ENCODE measurements around the gene FUT7.

Gene FUT7

GRCh38 chr9:137068539-137069507, 36.9 kb upstream of the FUT7 start:
- TF ChIP-seq, protein P1, sequence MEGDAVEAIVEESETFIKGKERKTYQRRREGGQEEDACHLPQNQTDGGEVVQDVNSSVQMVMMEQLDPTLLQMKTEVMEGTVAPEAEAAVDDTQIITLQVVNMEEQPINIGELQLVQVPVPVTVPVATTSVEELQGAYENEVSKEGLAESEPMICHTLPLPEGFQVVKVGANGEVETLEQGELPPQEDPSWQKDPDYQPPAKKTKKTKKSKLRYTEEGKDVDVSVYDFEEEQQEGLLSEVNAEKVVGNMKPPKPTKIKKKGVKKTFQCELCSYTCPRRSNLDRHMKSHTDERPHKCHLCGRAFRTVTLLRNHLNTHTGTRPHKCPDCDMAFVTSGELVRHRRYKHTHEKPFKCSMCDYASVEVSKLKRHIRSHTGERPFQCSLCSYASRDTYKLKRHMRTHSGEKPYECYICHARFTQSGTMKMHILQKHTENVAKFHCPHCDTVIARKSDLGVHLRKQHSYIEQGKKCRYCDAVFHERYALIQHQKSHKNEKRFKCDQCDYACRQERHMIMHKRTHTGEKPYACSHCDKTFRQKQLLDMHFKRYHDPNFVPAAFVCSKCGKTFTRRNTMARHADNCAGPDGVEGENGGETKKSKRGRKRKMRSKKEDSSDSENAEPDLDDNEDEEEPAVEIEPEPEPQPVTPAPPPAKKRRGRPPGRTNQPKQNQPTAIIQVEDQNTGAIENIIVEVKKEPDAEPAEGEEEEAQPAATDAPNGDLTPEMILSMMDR (IDR thresholded peaks at IDR 0.05), result no peak
- Histone ChIP-seq H3K4me1 (ENCODE audit: control insufficient read depth in 1 of 2, insufficient read depth in 1 of 2, low read depth in 1 of 2, low read length in 1 of 2) (peaks cover 53 to 59% of the 10 kb centered on the region in 2 experiments), H3K27me3 (peaks cover 32% of the 10 kb centered on the region)

GRCh38 chr9:137067860-137068538, 36.1 kb upstream of the FUT7 start:
- H3K27me3 ChIP-seq, result peaks cover 34% of the 10 kb centered on the region
- H3K9me3 ChIP-seq, result no peaks in the 10 kb centered on the region
- peaks cover 45 to 51% of the 10 kb centered on the region in 2 experiments for H3K4me1 ChIP-seq (ENCODE audit: control insufficient read depth in 1 of 2, insufficient read depth in 1 of 2, low read depth in 1 of 2, low read length in 1 of 2)
- H3K27ac ChIP-seq, result no peak overlapping the region
- H3K4me3 ChIP-seq (ENCODE audit: low read depth in 1 of 2, low read length in 1 of 2), result no peak overlapping the region
- TF ChIP-seq, protein P1 (IDR thresholded peaks at IDR 0.05), result peak; percentile 88
- H3K36me3 ChIP-seq, result no peaks in the 10 kb centered on the region

More at GRCh38 chr9:137068539-137069507, 36.9 kb upstream of the FUT7 start:
- peak overlapping the region in 1 of 2 experiments; percentile 58 for H3K4me3 ChIP-seq (ENCODE audit: low read depth in 1 of 2, low read length in 1 of 2)
- H3K27ac ChIP-seq, result no peak overlapping the region
- H3K36me3 ChIP-seq, result no peaks in the 10 kb centered on the region
- H3K9me3 ChIP-seq, result no peaks in the 10 kb centered on the region

GRCh38 chr9:137066096-137066861, 34.4 kb upstream of the FUT7 start:
- Histone ChIP-seq H3K27ac (no peak overlapping the region), H3K4me3 (ENCODE audit: low read depth in 1 of 2, low read length in 1 of 2) (no peak overlapping the region), H3K36me3 (no peaks in the 10 kb centered on the region), H3K9me3 (no peaks in the 10 kb centered on the region), H3K27me3 (peaks cover 41% of the 10 kb centered on the region), H3K4me1 (ENCODE audit: control insufficient read depth in 1 of 2, insufficient read depth in 1 of 2, low read depth in 1 of 2, low read length in 1 of 2) (peaks cover 34% of the 10 kb centered on the region in 2 experiments)
- TF ChIP-seq, protein P1 (IDR thresholded peaks at IDR 0.05), result no peak

DNA sequence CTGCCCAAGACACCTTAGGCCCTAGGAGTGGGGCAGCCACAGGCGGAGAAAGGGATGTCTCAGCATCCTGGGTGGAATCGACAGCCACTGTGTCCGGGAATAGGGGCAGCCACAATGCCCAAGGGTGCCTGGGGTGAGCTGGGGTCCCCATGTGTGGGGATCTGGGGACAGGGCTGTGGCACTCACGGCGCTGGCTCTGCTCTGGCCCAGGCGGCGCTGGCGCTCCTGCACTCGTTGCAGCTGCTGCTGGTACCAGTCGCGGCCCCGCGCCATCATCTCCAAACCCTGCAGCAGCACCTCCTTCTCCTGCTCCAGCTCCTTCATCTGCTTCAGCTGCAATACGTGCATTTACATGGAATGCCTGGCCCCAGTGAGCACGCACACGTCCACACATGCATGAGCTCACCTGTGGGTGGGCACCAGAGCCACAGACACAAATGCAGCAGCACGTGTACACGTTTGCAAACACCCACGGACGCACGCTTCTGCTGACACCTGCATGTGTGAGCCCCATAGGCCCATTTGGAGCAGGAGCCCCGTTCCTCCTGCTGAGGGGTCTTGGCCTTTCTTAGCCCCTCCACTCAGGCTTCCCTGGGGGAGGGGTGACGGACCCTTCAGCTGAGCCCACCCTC, 33.6 kb upstream of the FUT7 start:
- Histone ChIP-seq H3K4me3 (ENCODE audit: low read depth in 1 of 2, low read length in 1 of 2) (no peak overlapping the region), H3K9me3 (no peaks in the 10 kb centered on the region), H3K4me1 (ENCODE audit: control insufficient read depth in 1 of 2, insufficient read depth in 1 of 2, low read depth in 1 of 2, low read length in 1 of 2) (peaks cover 26% of the 10 kb centered on the region in 2 experiments), H3K36me3 (no peaks in the 10 kb centered on the region), H3K27ac (no peak overlapping the region), H3K27me3 (peaks cover 34% of the 10 kb centered on the region)
- TF ChIP-seq, protein P1 (IDR thresholded peaks at IDR 0.05), result no peak

DNA sequence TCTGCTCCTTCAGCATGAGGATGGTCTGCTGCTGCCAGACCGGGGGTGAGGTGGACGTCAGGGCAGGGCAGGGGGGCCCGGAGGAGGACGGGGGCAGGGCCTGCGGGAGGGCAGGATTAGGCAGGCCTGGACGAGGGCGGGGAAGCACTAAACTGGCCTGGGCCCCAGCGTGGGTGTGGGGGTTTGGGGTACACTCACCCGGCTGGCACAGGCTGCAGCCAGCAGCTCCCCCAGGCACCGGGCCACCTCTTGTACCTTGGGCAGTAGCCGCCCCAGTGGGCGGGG, 32.9 kb upstream of the FUT7 start:
- Histone ChIP-seq H3K4me1 (ENCODE audit: control insufficient read depth in 1 of 2, insufficient read depth in 1 of 2, low read depth in 1 of 2, low read length in 1 of 2) (peaks cover 21 to 25% of the 10 kb centered on the region in 2 experiments), H3K27ac (no peak overlapping the region), H3K9me3 (no peaks in the 10 kb centered on the region), H3K27me3 (peaks cover 28% of the 10 kb centered on the region), H3K36me3 (no peaks in the 10 kb centered on the region), H3K4me3 (ENCODE audit: low read depth in 1 of 2, low read length in 1 of 2) (no peak overlapping the region)
- TF ChIP-seq, protein P1 (IDR thresholded peaks at IDR 0.05), result no peak
